DMS53 treated with DMSO at 0.1 percent for 48 hours (cell line): ENCODE data around the gene QPRT.
"Not testable (repeated sequence)": the region's sequence is repeated elsewhere in the genome, so short reads cannot be mapped to it uniquely, and the experiment has no call there.

Source experiments
- DNase-seq: peaks from one replicate; lab custom pipeline; 2025; ENCODE audit not compliant: unreplicated experiment; lab: John Stamatoyannopoulos, UW

QPRT gene

GRCh38 chr16:29717113-29717512 is 38.1 kb downstream of the QPRT start:
- no peak for DNase-seq

DNA sequence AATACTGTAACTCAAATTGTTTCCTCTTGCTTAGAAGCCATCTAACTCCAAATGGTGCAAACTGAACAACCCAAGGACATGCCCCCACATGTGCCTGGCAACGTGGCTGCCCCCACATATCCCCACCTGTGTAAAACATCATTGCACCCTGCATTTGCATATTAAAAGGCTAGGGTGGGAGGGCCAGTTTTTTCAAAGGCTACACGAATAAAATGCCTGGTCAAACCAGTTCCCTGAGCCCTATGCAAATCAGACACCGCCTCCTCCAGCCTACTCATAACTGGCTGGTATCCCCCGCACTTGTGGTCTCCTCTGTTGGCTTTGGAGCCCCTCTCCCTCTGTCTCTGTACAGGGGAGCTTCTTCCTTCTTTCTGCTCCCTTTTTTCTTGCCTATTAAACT is 40.1 kb downstream of the QPRT start:
- no peak for DNase-seq

DNA sequence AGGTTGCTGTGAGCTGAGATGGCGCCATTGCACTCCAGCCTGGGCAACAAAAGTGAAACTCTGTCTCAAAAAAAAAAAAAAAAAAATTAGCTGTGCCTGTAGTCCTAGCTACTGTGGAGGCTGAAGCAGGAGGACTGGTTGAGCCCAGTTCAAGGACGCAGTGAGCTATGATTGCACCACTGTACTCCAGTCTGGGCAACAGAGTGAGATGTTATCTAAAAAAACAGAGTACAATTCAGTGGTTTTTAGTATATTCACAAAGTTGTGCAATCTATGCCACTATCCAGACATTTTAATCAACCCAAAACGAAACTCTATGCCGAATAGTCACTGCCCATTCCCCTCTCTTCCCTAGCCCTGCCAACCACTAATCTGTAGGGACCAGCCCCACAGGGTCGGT is 41.7 kb downstream of the QPRT start:
- DNase-seq = no peak

DNA sequence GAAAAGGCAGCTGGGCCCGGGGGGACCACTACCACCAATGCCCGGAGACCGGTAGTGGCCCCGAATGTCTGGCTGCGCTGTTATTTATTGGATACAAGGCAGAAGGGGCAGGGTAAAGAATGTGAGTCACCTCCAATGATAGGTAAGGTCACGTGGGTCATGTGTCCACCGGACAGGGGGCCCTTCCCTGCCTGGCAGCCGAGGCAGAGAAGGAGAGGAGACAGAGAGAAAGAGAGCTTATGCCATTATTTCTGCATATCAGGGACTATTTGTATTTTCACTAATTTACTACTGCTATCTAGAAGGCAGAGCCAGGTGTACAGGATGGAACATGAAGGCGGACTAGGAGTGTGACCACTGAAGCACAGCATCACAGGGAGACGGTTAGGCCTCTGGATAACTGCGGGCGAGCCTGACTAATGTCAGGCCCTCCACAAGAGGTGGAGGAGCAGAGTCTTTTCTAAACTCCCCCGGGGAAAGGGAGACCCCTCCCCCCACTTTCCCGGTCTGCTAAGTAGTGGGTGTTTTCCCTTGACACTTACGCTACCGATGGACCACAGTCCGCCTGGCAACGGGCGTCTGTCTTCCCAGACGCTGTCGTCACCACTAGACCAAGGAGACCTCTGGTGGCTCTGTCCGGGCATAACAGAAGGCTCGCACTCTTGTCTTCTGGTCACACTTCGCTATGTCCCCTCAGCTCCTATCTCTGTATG is 42.3 kb downstream of the QPRT start:
- peak; percentile 23 for DNase-seq

- no peak for DNase-seq
Measured at GRCh38 chr16:29726845-29727377, 47.9 kb downstream of the QPRT start.

- DNase-seq = no peak
Measured at GRCh38 chr16:29727452-29727851, 48.5 kb downstream of the QPRT start.

GRCh38 chr16:29729116-29729521 is 50.1 kb downstream of the QPRT start:
- peak; percentile 1 for DNase-seq

DNA sequence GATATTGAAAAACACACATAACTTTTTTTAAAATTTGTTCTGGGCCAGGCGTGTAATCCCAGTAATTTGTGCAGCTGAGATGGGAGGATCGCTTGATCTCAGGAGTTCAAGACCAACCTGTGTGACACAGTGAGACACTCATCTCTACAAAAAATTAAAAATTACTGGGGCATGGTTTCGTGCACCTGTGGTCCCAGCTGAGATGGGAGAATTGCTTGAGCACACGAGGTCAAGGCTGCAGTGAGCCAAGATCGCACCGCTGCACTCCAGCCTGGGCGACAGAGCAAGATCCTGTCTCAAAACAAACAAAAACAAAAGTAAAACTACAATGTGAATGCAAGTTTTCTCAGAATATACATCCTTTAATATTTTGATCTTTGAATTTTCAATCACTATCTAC is 51.7 kb downstream of the QPRT start:
- DNase-seq = no peak

- not testable (repeated sequence) for DNase-seq
Measured at GRCh38 chr16:29731768-29732601, 53.0 kb downstream of the QPRT start.

DNA sequence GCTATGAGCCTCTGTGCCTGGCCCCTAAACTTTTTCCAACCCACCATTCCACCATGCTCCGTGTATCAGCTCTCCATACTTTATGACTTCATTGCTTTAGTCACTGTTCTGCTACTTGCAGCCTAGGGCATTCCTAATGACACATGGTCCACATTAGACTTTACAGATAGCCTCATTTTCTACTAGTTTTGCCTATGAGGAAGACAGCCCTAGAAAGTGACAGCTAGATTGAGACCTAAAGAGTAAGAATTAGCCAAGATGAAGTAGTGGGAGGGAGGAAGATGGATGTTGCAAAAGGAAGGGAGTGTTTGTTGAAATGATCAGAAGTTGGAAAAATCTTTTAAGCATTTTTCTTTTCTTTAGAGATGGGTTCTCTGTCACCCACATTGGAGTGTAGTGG is 55.8 kb downstream of the QPRT start:
- DNase-seq = no peak

DNA sequence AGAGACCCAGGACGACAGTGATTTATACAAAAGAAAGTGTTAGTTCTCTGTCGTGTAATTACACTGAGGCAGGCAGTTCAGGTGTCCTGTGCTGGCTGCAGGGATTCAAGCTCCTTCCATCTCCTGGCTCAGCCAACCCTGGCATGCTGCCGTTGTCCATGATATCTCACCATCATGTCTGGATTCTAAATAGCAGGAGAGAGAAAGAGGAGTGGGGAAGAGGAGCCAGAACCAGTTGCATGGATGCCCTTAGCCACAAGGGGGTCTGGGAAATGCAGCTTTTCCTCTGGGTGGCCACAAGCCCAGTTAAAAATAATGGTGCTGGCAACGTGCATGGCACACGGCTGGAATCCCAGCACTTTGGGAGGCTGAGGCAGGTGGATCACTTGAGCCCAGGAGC is 57.1 kb downstream of the QPRT start:
- DNase-seq = no peak

- no peak for DNase-seq
Measured at GRCh38 chr16:29736764-29737163, 57.8 kb downstream of the QPRT start.

- no peak for DNase-seq
Measured at GRCh38 chr16:29737713-29738112, 58.7 kb downstream of the QPRT start.

DNA sequence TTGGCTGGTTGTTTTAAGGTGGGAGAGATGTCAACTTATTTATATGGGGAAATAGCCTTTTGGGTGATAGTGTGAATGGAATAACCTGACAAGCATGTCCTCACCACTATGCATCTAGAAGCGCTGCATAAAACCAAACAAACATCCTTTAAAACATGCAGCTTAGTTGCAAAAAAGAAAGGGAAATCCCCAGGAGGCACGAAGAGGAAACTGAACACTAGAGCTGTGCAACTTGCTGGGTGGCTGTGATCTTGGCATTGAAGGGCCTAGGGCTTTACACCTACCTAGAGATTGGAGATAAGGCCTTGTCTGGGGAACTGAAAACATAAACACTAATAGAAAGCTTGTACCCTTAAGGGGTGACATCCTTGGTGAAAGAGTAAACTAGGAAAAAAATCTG is 59.5 kb downstream of the QPRT start:
- DNase-seq = no peak

GRCh38 chr16:29739927-29740629 is 61.1 kb downstream of the QPRT start:
- not testable (repeated sequence) for DNase-seq

GRCh38 chr16:29740630-29741015 is 61.6 kb downstream of the QPRT start:
- not testable (repeated sequence) for DNase-seq

- DNase-seq = no peak
Measured at GRCh38 chr16:29742683-29743275, 63.8 kb downstream of the QPRT start.

DNA sequence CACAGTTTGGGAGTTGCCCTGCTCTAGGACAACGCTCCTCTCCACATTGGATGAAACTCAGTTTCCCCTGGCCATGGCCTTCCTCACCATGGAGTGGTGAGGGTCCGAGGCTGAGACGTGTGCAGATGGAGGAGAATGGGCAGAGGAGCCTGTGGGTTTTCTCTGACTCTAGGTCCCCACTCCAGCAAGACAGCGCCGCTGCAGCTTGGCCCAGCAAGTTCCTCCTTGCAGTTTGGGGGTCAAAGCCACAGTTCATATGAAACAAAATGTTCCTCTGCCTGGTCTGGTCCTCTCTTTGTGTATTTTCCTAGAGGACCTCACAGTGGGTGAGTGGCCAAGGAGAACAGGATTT is 64.5 kb downstream of the QPRT start:
- no peak for DNase-seq

- DNase-seq = no peak
Measured at GRCh38 chr16:29743827-29744531, 65.0 kb downstream of the QPRT start.

DNA sequence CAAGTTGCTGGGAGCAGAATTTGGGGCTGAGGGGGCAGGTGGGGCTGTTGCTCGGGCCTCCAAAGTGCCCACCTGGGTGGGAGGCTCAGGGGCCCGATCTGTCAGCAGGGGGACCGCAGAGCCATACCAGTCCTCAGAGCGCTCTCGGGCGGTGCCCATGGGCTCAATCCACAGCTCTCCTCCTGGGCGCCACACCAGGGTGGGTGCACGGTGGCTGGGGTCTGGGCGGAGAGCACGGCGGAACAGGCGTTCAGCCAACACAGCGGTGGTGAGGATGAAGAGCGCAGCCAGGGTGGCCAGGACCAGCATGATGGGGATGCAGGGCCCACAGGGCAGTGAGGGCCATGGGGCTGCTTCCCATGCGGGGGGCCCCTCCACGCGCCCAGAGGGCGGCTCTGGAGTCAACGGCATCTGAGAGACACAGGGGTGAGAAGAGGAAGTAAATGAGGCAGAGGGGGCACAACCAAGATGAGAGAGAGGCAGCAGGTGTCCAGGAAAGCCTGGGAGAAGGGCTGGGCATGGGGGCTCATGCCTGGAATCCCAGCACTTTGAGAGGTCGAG is 65.6 kb downstream of the QPRT start:
- DNase-seq = no peak
